K562 treated with DMSO at 1 percent for 12 hours (cell line): Measurements from ENCODE around the gene CC2D1A. TPM values are rescaled to one million over a fixed set of nuclear protein-coding genes. Genes with fewer than 3 reads are reported as not detected.

Experiments
- total RNA-seq: library from RNA; unstranded; fragments of 300-600 nt; gene quantifications from 2 replicates; pipeline ENCODE4 v1.2.3, GENCODE V29; 2022; ENCODE audit not compliant: insufficient read depth

The CC2D1A gene
- total RNA-seq = 24.9 and 41.3 TPM in 2 replicates

DNA sequence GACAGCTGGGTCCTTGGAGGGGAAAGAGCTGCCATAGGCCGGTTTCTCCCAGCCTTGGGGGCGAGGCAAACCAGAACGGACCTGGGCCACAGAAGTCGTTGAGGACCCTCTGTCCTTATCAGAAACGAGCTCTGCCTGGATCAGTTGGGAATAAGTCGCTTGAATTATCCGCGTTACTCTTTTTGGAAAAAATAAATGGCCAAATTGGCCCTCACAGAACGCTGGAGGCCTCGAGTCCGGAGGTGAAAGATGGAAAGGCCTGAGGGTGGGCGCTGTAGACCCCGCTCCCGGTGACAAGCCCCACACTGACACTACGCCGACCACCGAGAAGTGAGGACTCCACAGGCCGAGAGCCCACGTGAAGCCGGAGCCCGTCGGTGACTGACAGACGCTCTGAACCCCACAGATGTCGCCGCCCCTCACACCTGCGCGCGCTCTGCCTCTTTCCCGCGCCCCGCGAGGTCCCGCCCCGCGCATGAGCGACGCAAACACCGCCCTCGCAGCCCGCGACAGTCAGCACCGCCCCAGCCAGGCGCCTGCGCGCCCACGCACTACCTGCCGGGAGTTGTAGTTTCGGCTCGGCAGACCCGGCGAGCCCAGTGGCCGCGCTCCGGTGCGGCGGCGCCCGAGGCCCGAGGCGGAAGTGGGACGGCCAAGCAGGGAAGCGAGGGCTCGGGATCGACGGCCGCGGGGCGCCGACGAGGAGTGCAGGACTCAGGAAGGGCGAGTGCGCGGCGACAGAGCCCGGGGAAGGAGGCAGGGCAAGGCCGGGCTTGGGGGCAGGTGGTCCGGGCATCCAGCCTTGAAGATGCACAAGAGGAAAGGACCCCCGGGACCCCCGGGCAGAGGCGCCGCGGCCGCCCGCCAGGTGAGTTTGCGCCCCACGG, at the start of gene CC2D1A, which contains the start of gene BRME1:
Gene CC2D1A, plus strand, starts transcription at position 568 of the 887 bp plus-strand sequence. Its CDS starts 241 bp downstream, at position 809.
Gene BRME1, minus strand, starts transcription at position 484 of the 887 bp plus-strand sequence. CDS start 1,225 bp downstream, outside the sequence.

DNA sequence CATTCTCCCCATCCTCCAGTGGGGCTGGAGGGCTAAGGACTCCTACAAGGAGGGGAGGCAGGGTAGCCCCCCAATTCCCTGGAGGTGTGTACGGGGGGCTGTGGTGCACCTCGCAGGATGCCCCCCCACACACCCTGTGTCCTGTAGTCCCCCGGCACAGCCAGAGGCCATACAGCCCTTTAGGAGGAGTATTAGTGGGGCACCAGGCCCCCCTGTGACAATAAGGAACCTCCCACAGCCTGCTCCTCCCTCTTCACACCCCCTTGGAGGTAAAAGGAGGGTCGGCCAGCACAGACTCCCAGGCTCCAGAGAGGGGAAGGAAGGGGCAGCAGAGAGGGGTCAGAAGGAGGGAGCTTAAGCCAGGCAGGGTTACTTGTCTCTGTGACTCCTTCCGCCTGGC, 29.2 kb upstream of the CC2D1A start, which contains the start of gene NANOS3:
Gene NANOS3, plus strand, starts transcription at position 301 of the 400 bp plus-strand sequence. CDS start 115 bp downstream, outside the sequence.

DNA sequence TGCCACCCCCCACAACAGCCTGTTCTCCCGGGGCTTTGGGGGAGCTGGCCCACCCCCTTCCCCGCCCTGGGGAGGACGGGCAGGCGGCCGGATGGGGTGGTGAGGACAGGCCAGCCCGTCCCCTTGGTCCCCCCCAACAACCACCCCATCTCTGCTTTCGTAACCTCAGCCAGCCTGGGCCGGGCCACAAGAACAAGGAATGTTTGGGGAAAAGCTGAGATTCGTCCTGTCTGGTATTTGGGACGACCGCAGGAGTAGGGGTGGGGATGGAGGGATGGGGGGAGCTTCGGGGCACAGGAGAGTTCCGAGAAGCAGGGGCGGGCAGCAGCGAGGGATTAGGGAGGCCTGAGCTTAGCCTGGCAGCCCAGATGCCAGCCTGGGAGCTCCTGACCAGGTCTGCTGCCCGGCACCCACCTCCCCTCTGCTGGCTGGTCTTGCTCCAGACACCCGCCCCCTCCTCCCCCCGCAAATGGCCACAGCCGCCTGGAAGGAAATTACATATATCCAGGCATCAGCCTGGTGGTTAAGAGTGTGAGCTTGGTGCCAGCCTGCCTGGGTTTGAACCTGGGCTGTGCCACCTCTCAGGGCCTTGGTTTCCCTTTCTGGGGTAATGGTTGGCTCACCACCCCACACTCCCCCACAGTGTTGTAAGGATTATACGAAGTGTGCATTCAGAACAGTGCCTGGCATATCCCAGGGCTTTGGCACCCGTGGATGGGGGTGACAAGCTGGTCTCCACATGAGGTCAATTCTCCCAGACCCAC, 32.5 kb downstream of the CC2D1A start, which contains the start of gene PODNL1:
Gene PODNL1, minus strand, starts transcription at position 117 of the 764 bp plus-strand sequence. CDS start 236 bp downstream, outside the sequence.

DNA sequence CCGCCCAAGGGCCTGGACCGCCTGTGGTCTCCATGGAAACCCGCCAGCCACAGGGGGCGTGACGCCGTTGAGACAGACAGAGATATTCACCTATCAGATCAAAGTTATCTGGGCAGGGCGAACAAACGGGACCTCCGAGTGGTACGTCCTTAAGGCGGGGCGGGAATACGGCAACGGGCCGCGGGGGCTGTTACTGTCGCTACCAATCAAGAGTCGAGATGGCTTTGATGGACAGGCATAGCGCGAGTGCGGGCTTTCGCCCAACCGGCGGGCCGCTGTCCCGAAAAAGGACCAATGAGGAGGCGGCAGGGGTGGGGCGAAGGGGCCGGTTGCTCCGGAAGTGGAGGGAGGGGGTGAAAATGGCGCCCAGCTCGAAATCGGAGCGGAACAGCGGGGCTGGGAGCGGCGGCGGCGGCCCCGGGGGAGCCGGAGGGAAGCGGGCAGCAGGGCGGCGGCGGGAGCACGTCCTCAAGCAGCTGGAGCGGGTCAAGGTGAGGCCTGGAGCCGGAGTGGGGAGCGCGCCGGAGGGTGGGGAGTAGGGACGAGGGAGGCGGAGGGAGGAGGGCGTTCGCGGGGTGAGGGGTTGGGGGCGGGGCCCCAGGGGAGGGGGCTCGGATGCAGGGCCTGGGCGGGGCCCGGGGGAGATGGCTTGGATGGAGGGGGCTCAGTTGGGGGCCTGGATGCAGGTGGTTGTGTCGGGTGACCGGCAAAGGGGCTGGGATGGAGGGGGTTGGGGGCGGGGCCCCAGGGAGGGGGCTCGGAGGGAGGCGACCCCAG, 46.3 kb downstream of the CC2D1A start, which contains the start of gene DCAF15:
Gene DCAF15, plus strand, starts transcription at position 356 of the 777 bp plus-strand sequence. Its CDS starts 4 bp downstream, at position 360.

Other genes with a start within 250 kb of the CC2D1A start
- gene MRI1, start 141.7 kb upstream of the CC2D1A start, total RNA-seq = 35.0 and 44.2 TPM in 2 replicates
- gene C19orf53, start 131.7 kb upstream of the CC2D1A start, total RNA-seq = 108 and 124 TPM in 2 replicates
- 6.5 and 12.3 TPM in 2 replicates for gene ZSWIM4, start 110.8 kb upstream of the CC2D1A start, total RNA-seq
- not detected in 2 replicates for gene NANOS3, start 29.1 kb upstream of the CC2D1A start, total RNA-seq
- 10.9 and 12.5 TPM in 2 replicates for gene BRME1, start 84 bp upstream of the CC2D1A start, total RNA-seq
- gene PODNL1, start 32.2 kb downstream of the CC2D1A start, total RNA-seq = 1.2 and 2.6 TPM in 2 replicates
- gene DCAF15, start 46.3 kb downstream of the CC2D1A start, total RNA-seq = 50.7 and 69.3 TPM in 2 replicates
- 8.6 and 11.3 TPM in 2 replicates for gene RFX1, start 100.1 kb downstream of the CC2D1A start, total RNA-seq
- gene RLN3, start 121.9 kb downstream of the CC2D1A start, total RNA-seq = not detected in 2 replicates
- gene IL27RA, start 125.6 kb downstream of the CC2D1A start, total RNA-seq = 10.6 and 15.2 TPM in 2 replicates
- gene PALM3, start 155.9 kb downstream of the CC2D1A start, total RNA-seq = 1.8 and 2.3 TPM in 2 replicates
- gene MISP3, start 166.6 kb downstream of the CC2D1A start, total RNA-seq = 3.6 and 5.1 TPM in 2 replicates
- gene C19orf67, start 179.6 kb downstream of the CC2D1A start, total RNA-seq = not detected in 2 replicates
- gene SAMD1, start 184.6 kb downstream of the CC2D1A start, total RNA-seq = 37.9 and 57.0 TPM in 2 replicates
- 47.4 and 104 TPM in 2 replicates for gene PRKACA, start 211.6 kb downstream of the CC2D1A start, total RNA-seq
- gene ASF1B, start 230.4 kb downstream of the CC2D1A start, total RNA-seq = 156 and 211 TPM in 2 replicates